H1 (cell line): ENCODE results near the gene C1orf56. TPM values are rescaled to one million over a fixed set of nuclear protein-coding genes. Genes with fewer than 3 reads are reported as not detected.

ENCODE experiments used
- CTCF ChIA-PET: fragments of 300-600 bp; sonication (Branson Sonifier 250); formaldehyde crosslinking; loops from one replicate; lab custom pipeline; 2021; ENCODE audit not compliant: partially characterized antibody; lab: Charles Lee
- POLR2A ChIA-PET: fragments of 300-600 bp; sonication (Branson Sonifier 250); formaldehyde crosslinking; loops from one replicate; lab custom pipeline; 2021; ENCODE audit warnings: inconsistent platforms; ENCODE audit not compliant: partially characterized antibody; lab: Charles Lee
- DNase-seq, 2 experiments: peaks; one replicate each; pipeline versions ENCODE4 v3.0.0 to v3.0.0-alpha.2; 2010 to 2022; ENCODE audit warnings: low spot score in 2 of 2, low read depth in 1 of 2, mixed read lengths in 1 of 2
- FAIRE-seq: peaks from 2 replicates; lab custom pipeline; 2011; peaks lifted over from hg19 to GRCh38; lab: Jason Lieb, UNC
- H2AFZ ChIP-seq: 2 replicates; pipeline ENCODE4 v1.8.1; 2012; ENCODE audit warnings: low read length, inconsistent platforms
- H2AK5ac ChIP-seq: 2 replicates; pipeline ENCODE4 v1.6.1; 2013; ENCODE audit warnings: low read depth, low read length
- H2BK120ac ChIP-seq: replicated peaks from 2 replicates; pipeline ENCODE3; 2013; ENCODE audit warnings: low read depth, low read length, inconsistent platforms
- H2BK12ac ChIP-seq: 2 replicates; pipeline ENCODE4 v1.6.1; 2013; ENCODE audit warnings: low read depth, low read length
- H2BK15ac ChIP-seq: 2 replicates; pipeline ENCODE4 v1.6.1; 2013; ENCODE audit warnings: low read length
- H2BK20ac ChIP-seq: 2 replicates; pipeline ENCODE4 v1.6.1; 2013; ENCODE audit warnings: low read length
- H2BK5ac ChIP-seq: 2 replicates; pipeline ENCODE4 v1.6.1; 2013; ENCODE audit warnings: low read depth, low read length
- H3K14ac ChIP-seq: 2 replicates; pipeline ENCODE4 v1.6.1; 2013; ENCODE audit warnings: inconsistent platforms; ENCODE audit not compliant: insufficient read length
- H3K18ac ChIP-seq: 2 replicates; pipeline ENCODE4 v1.6.1; 2013; ENCODE audit warnings: low read length; ENCODE audit errors: extremely low read depth
- H3K23ac ChIP-seq: 2 replicates; pipeline ENCODE4 v1.6.1; 2013; ENCODE audit warnings: inconsistent platforms; ENCODE audit not compliant: insufficient read length
- H3K23me2 ChIP-seq: 2 replicates; pipeline ENCODE4 v1.6.1; 2013; ENCODE audit warnings: low read depth, low read length
- H3K27ac ChIP-seq: 2 replicates; pipeline ENCODE4 v1.6.1; 2011; ENCODE audit warnings: low read depth, low read length, inconsistent platforms
- H3K27me3 ChIP-seq, 4 experiments: replicated peaks in 1 of 4; 1 replicate in 1 of 4; 2 replicates in 3 of 4; pipeline versions ENCODE4 v1.6.1 to v1.8.1; 2011 to 2013; ENCODE audit warnings: low read length in 3 of 4, mild to moderate bottlenecking in 3 of 4, inconsistent platforms in 2 of 4, mixed read lengths in 2 of 4, moderate library complexity in 1 of 4; ENCODE audit not compliant: control insufficient read depth in 3 of 4, insufficient read depth in 3 of 4; ENCODE audit errors: extremely low read depth in 1 of 4
- H3K36me3 ChIP-seq, 4 experiments: 2 replicates each; pipeline versions ENCODE4 v1.6.1 to v1.8.1; 2011 to 2013; ENCODE audit warnings: mild to moderate bottlenecking in 4 of 4, low read length in 3 of 4, moderate library complexity in 2 of 4, control low read depth in 1 of 4, inconsistent platforms in 1 of 4; ENCODE audit not compliant: insufficient read depth in 4 of 4, control insufficient read depth in 2 of 4
- H3K4ac ChIP-seq: replicated peaks from 2 replicates; pipeline ENCODE3; 2013; ENCODE audit warnings: low read length, low read depth, mixed read lengths, inconsistent platforms; ENCODE audit not compliant: insufficient read length
- H3K4me1 ChIP-seq, 4 experiments: replicated peaks in 1 of 4; 1 replicate in 1 of 4; 2 replicates in 3 of 4; pipeline versions ENCODE4 v1.6.1 to v1.8.1; 2011 to 2013; ENCODE audit warnings: low read length in 3 of 4, inconsistent platforms in 2 of 4, mixed read lengths in 1 of 4; ENCODE audit not compliant: insufficient read depth in 4 of 4, control insufficient read depth in 3 of 4
- H3K4me2 ChIP-seq, 2 experiments: 2 replicates each; pipeline versions ENCODE4 v1.6.1 to v1.8.1; 2011 to 2013; ENCODE audit warnings: low read depth in 2 of 2, low read length in 2 of 2, control low read depth in 1 of 2, inconsistent platforms in 1 of 2, mild to moderate bottlenecking in 1 of 2; ENCODE audit not compliant: insufficient read depth in 1 of 2
- H3K4me3 ChIP-seq, 4 experiments: fragments of 200-600, 300-600 bp in 1 of 4; sonication (generic), shearing (Covaris generic), sonication (Bioruptor Twin) in 1 of 4; 2 replicates each; pipeline versions ENCODE4 v1.5.1 to v1.8.1; 2011 to 2016; ENCODE audit warnings: low read length in 4 of 4, low read depth in 3 of 4, control low read depth in 2 of 4, inconsistent platforms in 2 of 4, mild to moderate bottlenecking in 2 of 4, mixed read lengths in 1 of 4, moderate library complexity in 1 of 4; ENCODE audit not compliant: insufficient read depth in 2 of 4; ENCODE audit errors: extremely low read depth in 1 of 4
- H3K56ac ChIP-seq: replicated peaks from 2 replicates; pipeline ENCODE3; 2013; ENCODE audit warnings: low read depth, mild to moderate bottlenecking, mixed read lengths, low read length, inconsistent platforms; ENCODE audit not compliant: insufficient read length
- H3K79me1 ChIP-seq: 2 replicates; pipeline ENCODE4 v1.6.1; 2013; ENCODE audit warnings: low read depth, low read length, control low read depth
- H3K79me2 ChIP-seq, 2 experiments: 2 replicates each; pipeline versions ENCODE4 v1.6.1 to v1.8.1; 2012 to 2013; ENCODE audit warnings: low read length in 2 of 2, mild to moderate bottlenecking in 2 of 2, inconsistent platforms in 1 of 2; ENCODE audit not compliant: insufficient read depth in 2 of 2, control insufficient read depth in 1 of 2
- H3K9ac ChIP-seq, 4 experiments: replicated peaks in 1 of 4; 1 replicate in 1 of 4; 2 replicates in 3 of 4; pipeline versions ENCODE4 v1.6.1 to v1.8.1; 2011 to 2013; ENCODE audit warnings: low read depth in 3 of 4, low read length in 3 of 4, control low read depth in 2 of 4, mild to moderate bottlenecking in 2 of 4, moderate library complexity in 2 of 4, inconsistent platforms in 1 of 4; ENCODE audit errors: extremely low read depth in 1 of 4
- H3K9me3 ChIP-seq, 2 experiments: 2 replicates each; pipeline versions ENCODE4 v1.6.1 to v1.8.1; 2012 to 2013; ENCODE audit warnings: mild to moderate bottlenecking in 2 of 2, moderate library complexity in 2 of 2, control low read depth in 1 of 2, inconsistent platforms in 1 of 2, low read depth in 1 of 2, low read length in 1 of 2, mixed read lengths in 1 of 2; ENCODE audit not compliant: insufficient read depth in 2 of 2
- H4K20me1 ChIP-seq, 2 experiments: replicated peaks in 1 of 2; 2 replicates each; pipeline versions ENCODE3 to v1.8.1; 2011 to 2013; ENCODE audit warnings: inconsistent platforms in 2 of 2, low read length in 2 of 2, mild to moderate bottlenecking in 1 of 2; ENCODE audit not compliant: insufficient read depth in 2 of 2, control insufficient read depth in 1 of 2
- H4K5ac ChIP-seq: 2 replicates; pipeline ENCODE4 v1.6.1; 2013; ENCODE audit warnings: low read length, low read depth, mixed read lengths, inconsistent platforms; ENCODE audit not compliant: insufficient read length
- H4K8ac ChIP-seq: 2 replicates; pipeline ENCODE4 v1.8.0; 2013; ENCODE audit warnings: mild to moderate bottlenecking, moderate library complexity, low read length, inconsistent platforms; ENCODE audit not compliant: insufficient read depth; ENCODE audit errors: extremely low read depth
- H4K91ac ChIP-seq: replicated peaks from 2 replicates; pipeline ENCODE3; 2013; ENCODE audit warnings: low read length, mixed read lengths, inconsistent platforms; ENCODE audit not compliant: insufficient read length
- GABPA ChIP-seq: IDR thresholded peaks from 2 replicates; pipeline ENCODE4 v1.6.1; 2011; ENCODE audit warnings: mild to moderate bottlenecking, low read length, moderate library complexity, borderline replicate concordance; ENCODE audit not compliant: insufficient read depth
- KDM4A ChIP-seq: IDR thresholded peaks from one replicate; pipeline ENCODE4 v1.7.1; 2012; ENCODE audit warnings: low read depth, mild to moderate bottlenecking, moderate library complexity, low read length, inconsistent platforms; ENCODE audit not compliant: severe bottlenecking
- WGBS, 2 experiments: shearing (Covaris generic) in 1 of 2; methylation state at CpG; one replicate each; pipeline versions ENCODE4 v1.1.6 to v1.1.7; 2013 to 2015; ENCODE audit warnings: low lambda C conversion rate in 2 of 2, mixed read lengths in 2 of 2, inconsistent platforms in 1 of 2, low coverage in 1 of 2, missing lambda C conversion rate in 1 of 2; ENCODE audit not compliant: insufficient replicate concordance in 2 of 2, insufficient coverage in 1 of 2, insufficient read length in 1 of 2; ENCODE audit errors: extremely low coverage in 1 of 2, missing lambda C conversion rate in 1 of 2; 5-methylcytosine and 5-hydroxymethylcytosine counted together
- polyA plus RNA-seq, 7 experiments: library from polyadenylated mRNA; depleted of rRNA in 3 of 7; stranded (reverse) in 5 of 7; unstranded in 2 of 7; fragments of >200 nt in 5 of 7; fragments of 200-250 nt in 2 of 7; gene quantifications; 1 replicate in 5 of 7; 2 replicates in 1 of 7; 4 replicates in 1 of 7; pipeline versions ENCODE4 v1.2.1 to v1.2.3, GENCODE V29; 2011 to 2013; ENCODE audit warnings: missing spikeins in 2 of 7, mixed read lengths in 2 of 7
- total RNA-seq: library from RNA; stranded (reverse); fragmentation: NEBNext Ultra II Directional; extraction: Animal tissue kit (Norgen Biotek cat#: 25700); gene quantifications from 2 replicates; pipeline ENCODE4 v1.2.1, GENCODE V29; 2021
- TF ChIP-seq, protein P1 (sequence below): IDR thresholded peaks from 2 replicates; pipeline ENCODE4 v1.6.1; 2012; ENCODE audit warnings: inconsistent platforms
- TF ChIP-seq, protein P2 (sequence below), 3 experiments: IDR thresholded peaks; 1 replicate in 2 of 3; 2 replicates in 1 of 3; pipeline versions ENCODE4 v1.5.1 to v1.6.1; 2011; ENCODE audit warnings: low read length in 3 of 3, mild to moderate bottlenecking in 3 of 3, inconsistent platforms in 2 of 3, low read depth in 1 of 3, moderate library complexity in 1 of 3; ENCODE audit not compliant: insufficient read depth in 1 of 3; ENCODE audit errors: control extremely low read depth in 1 of 3

C1orf56 gene
- total and polyA plus RNA-seq, 2 of the 8 experiments (the other 6 are each of a cell fraction or from before 2014, with no cell fraction given) = 3.0 to 3.4 TPM

DNA sequence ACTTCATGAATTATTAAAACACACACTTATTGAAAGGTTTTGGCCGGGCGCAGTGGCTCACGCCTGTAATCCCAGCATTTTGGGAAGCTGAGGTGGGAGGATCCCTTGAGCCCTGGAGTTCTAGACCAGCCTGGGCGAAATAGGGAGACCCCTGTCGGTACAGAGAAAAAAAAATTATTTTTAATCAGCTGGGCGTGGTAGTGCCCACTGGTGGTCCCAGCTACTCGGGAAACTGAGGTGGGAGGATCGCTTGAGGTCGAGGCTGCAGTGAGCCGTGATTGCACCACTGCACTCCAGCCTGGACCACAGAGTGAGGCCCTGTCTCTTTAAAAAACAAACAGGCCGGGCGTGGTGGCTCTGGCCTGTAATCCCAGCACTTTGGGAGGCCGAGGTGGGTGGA lies 24.7 kb downstream of the C1orf56 start:
- POLR2A ChIA-PET = interaction anchor here (1.2 to 3.5 kb wide), 2 partner anchors 12 to 48 kb away, joined by 4 to 47 read pairs; partner anchors contain the start of genes CDC42SE1 and MLLT11
- CTCF ChIA-PET = interaction anchor here (0.8 to 5.8 kb wide), 21 partner anchors 11 to 109 kb away, joined by 3 to 54 read pairs (median 5); partner anchors contain the start of genes CDC42SE1, MLLT11 and TNFAIP8L2

More for the DNA sequence above, 24.7 kb downstream of the C1orf56 start:
- no peak for FAIRE-seq
- Histone ChIP-seq H2BK12ac (no peak overlapping the region), H3K79me1 (no peaks in the 10 kb centered on the region), H2BK20ac (no peak overlapping the region), H3K18ac (no peak overlapping the region), H3K9ac (no peak overlapping the region), H3K36me3 (peaks cover 0 to 7% (median 0%) of the 10 kb centered on the region in 4 experiments; a peak in 5 of 8 replicates), H2BK15ac (no peak overlapping the region), H3K4ac (no peak overlapping the region), H3K56ac (no peak overlapping the region), H3K23ac (no peak overlapping the region), H4K20me1 (peaks cover 0 to 1% of the 10 kb centered on the region in 2 experiments), H3K9me3 (no peaks in the 10 kb centered on the region), H2AK5ac (no peak overlapping the region), H2BK5ac (no peak overlapping the region), H3K27ac (no peak overlapping the region)
- 92% methylated on average over 13 of the region's 13 CpGs; no CpG with 5 or more reads in 1 of the 2 experiments for WGBS, 2 experiments
- DNase-seq = no peak
- TF ChIP-seq, protein P1, sequence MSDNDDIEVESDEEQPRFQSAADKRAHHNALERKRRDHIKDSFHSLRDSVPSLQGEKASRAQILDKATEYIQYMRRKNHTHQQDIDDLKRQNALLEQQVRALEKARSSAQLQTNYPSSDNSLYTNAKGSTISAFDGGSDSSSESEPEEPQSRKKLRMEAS = no peak
- TF ChIP-seq, protein P2, sequence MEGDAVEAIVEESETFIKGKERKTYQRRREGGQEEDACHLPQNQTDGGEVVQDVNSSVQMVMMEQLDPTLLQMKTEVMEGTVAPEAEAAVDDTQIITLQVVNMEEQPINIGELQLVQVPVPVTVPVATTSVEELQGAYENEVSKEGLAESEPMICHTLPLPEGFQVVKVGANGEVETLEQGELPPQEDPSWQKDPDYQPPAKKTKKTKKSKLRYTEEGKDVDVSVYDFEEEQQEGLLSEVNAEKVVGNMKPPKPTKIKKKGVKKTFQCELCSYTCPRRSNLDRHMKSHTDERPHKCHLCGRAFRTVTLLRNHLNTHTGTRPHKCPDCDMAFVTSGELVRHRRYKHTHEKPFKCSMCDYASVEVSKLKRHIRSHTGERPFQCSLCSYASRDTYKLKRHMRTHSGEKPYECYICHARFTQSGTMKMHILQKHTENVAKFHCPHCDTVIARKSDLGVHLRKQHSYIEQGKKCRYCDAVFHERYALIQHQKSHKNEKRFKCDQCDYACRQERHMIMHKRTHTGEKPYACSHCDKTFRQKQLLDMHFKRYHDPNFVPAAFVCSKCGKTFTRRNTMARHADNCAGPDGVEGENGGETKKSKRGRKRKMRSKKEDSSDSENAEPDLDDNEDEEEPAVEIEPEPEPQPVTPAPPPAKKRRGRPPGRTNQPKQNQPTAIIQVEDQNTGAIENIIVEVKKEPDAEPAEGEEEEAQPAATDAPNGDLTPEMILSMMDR (IDR thresholded peaks at IDR 0.05; ENCODE audit: control extremely low read depth in 1 of 3, insufficient read depth in 1 of 3, low read depth in 1 of 3, low read length in 3 of 3) = peak in 2 of 3 experiments; percentile 16 to 50; a peak in 3 of 4 replicates
- TF ChIP-seq GABPA (no peak), KDM4A (no peak)
- TF ChIP-seq, all 59 proteins: peak for 1
- Histone ChIP-seq H3K79me2 (0 out of 4 replicates have a peak, but pooled peaks cover 0 to 6% of the 10 kb centered on the region in 2 experiments), H3K27me3 (no peaks in the 10 kb centered on the region), H3K4me3 (no peak overlapping the region), H4K91ac (no peak overlapping the region), H2AFZ (no peak overlapping the region), H3K4me1 (peaks cover 0 to 4% (median under 1%) of the 10 kb centered on the region in 4 experiments; a peak in 1 of 7 replicates), H3K4me2 (no peak overlapping the region), H2BK120ac (no peak overlapping the region), H4K5ac (no peak overlapping the region), H4K8ac (no peak overlapping the region), H3K14ac (no peak overlapping the region), H3K23me2 (peaks cover 5% of the 10 kb centered on the region; the same call in 1 of the 2 replicates)
